ENCODE data around the gene SLC40A1.

DNA sequence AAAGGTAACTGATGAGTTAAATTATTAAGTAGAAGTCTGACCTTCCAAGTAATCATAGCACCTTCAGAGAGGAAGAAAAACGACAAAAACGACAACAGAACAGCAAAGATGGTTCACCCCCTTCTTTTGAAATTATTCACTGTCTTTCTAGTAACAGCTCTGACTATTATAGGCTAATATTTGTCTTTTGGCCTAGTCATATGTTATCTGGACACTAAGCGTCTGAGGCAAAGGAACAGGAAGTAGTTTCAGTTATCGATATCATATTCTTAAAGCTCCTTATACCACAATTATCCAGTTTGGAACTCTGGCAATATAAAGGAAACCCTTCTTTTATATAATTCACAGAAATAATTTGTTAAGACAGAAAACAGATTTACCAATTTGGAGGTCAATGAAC is 27.6 kb upstream of the SLC40A1 start:
- TF ChIP-seq, protein P1, sequence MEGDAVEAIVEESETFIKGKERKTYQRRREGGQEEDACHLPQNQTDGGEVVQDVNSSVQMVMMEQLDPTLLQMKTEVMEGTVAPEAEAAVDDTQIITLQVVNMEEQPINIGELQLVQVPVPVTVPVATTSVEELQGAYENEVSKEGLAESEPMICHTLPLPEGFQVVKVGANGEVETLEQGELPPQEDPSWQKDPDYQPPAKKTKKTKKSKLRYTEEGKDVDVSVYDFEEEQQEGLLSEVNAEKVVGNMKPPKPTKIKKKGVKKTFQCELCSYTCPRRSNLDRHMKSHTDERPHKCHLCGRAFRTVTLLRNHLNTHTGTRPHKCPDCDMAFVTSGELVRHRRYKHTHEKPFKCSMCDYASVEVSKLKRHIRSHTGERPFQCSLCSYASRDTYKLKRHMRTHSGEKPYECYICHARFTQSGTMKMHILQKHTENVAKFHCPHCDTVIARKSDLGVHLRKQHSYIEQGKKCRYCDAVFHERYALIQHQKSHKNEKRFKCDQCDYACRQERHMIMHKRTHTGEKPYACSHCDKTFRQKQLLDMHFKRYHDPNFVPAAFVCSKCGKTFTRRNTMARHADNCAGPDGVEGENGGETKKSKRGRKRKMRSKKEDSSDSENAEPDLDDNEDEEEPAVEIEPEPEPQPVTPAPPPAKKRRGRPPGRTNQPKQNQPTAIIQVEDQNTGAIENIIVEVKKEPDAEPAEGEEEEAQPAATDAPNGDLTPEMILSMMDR (IDR thresholded peaks at IDR 0.05 in 2 of 3, conservative IDR thresholded peaks at IDR 0.05 in 1 of 3; ENCODE audit: control insufficient read depth in 2 of 3, extremely low read depth in 1 of 3, insufficient read depth in 1 of 3, low read depth in 3 of 3, low read length in 3 of 3) = no peak
- no peak for TF ChIP-seq BHLHE40 (IDR thresholded peaks at IDR 0.05; ENCODE audit: borderline replicate concordance in 1 of 2, low read depth in 2 of 2, low read length in 1 of 2)
- TF ChIP-seq, protein P2, sequence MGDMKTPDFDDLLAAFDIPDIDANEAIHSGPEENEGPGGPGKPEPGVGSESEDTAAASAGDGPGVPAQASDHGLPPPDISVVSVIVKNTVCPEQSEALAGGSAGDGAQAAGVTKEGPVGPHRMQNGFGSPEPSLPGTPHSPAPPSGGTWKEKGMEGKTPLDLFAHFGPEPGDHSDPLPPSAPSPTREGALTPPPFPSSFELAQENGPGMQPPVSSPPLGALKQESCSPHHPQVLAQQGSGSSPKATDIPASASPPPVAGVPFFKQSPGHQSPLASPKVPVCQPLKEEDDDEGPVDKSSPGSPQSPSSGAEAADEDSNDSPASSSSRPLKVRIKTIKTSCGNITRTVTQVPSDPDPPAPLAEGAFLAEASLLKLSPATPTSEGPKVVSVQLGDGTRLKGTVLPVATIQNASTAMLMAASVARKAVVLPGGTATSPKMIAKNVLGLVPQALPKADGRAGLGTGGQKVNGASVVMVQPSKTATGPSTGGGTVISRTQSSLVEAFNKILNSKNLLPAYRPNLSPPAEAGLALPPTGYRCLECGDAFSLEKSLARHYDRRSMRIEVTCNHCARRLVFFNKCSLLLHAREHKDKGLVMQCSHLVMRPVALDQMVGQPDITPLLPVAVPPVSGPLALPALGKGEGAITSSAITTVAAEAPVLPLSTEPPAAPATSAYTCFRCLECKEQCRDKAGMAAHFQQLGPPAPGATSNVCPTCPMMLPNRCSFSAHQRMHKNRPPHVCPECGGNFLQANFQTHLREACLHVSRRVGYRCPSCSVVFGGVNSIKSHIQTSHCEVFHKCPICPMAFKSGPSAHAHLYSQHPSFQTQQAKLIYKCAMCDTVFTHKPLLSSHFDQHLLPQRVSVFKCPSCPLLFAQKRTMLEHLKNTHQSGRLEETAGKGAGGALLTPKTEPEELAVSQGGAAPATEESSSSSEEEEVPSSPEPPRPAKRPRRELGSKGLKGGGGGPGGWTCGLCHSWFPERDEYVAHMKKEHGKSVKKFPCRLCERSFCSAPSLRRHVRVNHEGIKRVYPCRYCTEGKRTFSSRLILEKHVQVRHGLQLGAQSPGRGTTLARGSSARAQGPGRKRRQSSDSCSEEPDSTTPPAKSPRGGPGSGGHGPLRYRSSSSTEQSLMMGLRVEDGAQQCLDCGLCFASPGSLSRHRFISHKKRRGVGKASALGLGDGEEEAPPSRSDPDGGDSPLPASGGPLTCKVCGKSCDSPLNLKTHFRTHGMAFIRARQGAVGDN (IDR thresholded peaks at IDR 0.05) = no peak
- no peak for TF ChIP-seq TAF1 (IDR thresholded peaks at IDR 0.05; ENCODE audit: borderline replicate concordance, low read depth, low read length)
- no peak for TF ChIP-seq FOXK2 (IDR thresholded peaks at IDR 0.05)
- TF ChIP-seq ZNF274 (IDR thresholded peaks at IDR 0.05; ENCODE audit: insufficient read depth, insufficient read length) = no peak
- TF ChIP-seq, protein P3, sequence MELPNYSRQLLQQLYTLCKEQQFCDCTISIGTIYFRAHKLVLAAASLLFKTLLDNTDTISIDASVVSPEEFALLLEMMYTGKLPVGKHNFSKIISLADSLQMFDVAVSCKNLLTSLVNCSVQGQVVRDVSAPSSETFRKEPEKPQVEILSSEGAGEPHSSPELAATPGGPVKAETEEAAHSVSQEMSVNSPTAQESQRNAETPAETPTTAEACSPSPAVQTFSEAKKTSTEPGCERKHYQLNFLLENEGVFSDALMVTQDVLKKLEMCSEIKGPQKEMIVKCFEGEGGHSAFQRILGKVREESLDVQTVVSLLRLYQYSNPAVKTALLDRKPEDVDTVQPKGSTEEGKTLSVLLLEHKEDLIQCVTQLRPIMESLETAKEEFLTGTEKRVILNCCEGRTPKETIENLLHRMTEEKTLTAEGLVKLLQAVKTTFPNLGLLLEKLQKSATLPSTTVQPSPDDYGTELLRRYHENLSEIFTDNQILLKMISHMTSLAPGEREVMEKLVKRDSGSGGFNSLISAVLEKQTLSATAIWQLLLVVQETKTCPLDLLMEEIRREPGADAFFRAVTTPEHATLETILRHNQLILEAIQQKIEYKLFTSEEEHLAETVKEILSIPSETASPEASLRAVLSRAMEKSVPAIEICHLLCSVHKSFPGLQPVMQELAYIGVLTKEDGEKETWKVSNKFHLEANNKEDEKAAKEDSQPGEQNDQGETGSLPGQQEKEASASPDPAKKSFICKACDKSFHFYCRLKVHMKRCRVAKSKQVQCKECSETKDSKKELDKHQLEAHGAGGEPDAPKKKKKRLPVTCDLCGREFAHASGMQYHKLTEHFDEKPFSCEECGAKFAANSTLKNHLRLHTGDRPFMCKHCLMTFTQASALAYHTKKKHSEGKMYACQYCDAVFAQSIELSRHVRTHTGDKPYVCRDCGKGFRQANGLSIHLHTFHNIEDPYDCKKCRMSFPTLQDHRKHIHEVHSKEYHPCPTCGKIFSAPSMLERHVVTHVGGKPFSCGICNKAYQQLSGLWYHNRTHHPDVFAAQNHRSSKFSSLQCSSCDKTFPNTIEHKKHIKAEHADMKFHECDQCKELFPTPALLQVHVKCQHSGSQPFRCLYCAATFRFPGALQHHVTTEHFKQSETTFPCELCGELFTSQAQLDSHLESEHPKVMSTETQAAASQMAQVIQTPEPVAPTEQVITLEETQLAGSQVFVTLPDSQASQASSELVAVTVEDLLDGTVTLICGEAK (IDR thresholded peaks at IDR 0.05; ENCODE audit: borderline replicate concordance) = no peak
- no peak for TF ChIP-seq POLR2AphosphoS5 (IDR thresholded peaks at IDR 0.05; ENCODE audit: low read length)
- TF ChIP-seq, protein P4, sequence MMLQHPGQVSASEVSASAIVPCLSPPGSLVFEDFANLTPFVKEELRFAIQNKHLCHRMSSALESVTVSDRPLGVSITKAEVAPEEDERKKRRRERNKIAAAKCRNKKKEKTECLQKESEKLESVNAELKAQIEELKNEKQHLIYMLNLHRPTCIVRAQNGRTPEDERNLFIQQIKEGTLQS (IDR thresholded peaks at IDR 0.05; ENCODE audit: borderline replicate concordance, extremely low read depth, low read depth, low read length) = no peak
- no peak for TF ChIP-seq POLR2A (IDR thresholded peaks at IDR 0.05; ENCODE audit: low read depth, low read length)

All from GM12878 (cell line).